SK-N-SH (cell line): Measurements from ENCODE around the gene GPR137.

Experiments
- EP300 ChIP-seq, 2 experiments: IDR thresholded peaks; 2 replicates each; pipeline versions ENCODE4 v1.4.0 to v1.6.1; 2012; ENCODE audit warnings: borderline replicate concordance in 1 of 2, low read depth in 1 of 2, low read length in 1 of 2
- NRF1 ChIP-seq: IDR thresholded peaks from 2 replicates; pipeline ENCODE4 v1.6.1; 2012; ENCODE audit warnings: low read depth, mild to moderate bottlenecking, low read length
- TF ChIP-seq, protein P1 (sequence below): IDR thresholded peaks from 2 replicates; pipeline ENCODE4 v1.4.0; 2012; ENCODE audit warnings: low read depth
- TF ChIP-seq, protein P2 (sequence below): fragments of 200-600 bp; sonication (generic); IDR thresholded peaks from 2 replicates; pipeline ENCODE4 v1.6.1; 2017; ENCODE audit warnings: antibody characterized with exemption, mild to moderate bottlenecking, moderate library complexity
- TF ChIP-seq, protein P3 (sequence below): IDR thresholded peaks from 2 replicates; pipeline ENCODE4 v1.6.1; 2012; ENCODE audit warnings: mild to moderate bottlenecking, low read depth, low read length, moderate library complexity

DNA sequence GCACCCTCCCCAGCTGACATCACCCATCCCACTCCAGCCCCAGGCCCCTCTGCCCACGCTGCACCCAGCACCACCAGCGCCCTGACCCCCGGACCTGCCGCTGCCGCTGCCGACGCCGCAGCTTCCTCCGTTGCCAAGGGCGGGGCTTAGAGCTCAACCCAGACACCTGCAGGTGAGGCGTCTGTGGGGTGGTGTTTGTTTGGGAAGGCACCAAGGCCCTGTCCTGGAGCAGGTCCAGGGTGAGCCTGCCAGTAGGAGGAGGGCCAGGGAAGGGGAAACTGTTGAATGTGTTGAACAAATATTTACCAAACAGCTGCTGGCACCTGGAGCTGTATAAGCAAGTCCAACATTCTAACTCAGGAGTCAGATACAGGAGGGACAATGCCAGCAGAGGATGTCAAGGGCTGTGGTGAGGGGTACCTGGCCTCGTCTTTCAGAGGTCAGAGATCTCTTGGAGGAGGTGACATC, 48.1 kb upstream of the GPR137 start:
- TF ChIP-seq, protein P1, sequence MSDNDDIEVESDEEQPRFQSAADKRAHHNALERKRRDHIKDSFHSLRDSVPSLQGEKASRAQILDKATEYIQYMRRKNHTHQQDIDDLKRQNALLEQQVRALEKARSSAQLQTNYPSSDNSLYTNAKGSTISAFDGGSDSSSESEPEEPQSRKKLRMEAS: no peak
- TF ChIP-seq, protein P2, sequence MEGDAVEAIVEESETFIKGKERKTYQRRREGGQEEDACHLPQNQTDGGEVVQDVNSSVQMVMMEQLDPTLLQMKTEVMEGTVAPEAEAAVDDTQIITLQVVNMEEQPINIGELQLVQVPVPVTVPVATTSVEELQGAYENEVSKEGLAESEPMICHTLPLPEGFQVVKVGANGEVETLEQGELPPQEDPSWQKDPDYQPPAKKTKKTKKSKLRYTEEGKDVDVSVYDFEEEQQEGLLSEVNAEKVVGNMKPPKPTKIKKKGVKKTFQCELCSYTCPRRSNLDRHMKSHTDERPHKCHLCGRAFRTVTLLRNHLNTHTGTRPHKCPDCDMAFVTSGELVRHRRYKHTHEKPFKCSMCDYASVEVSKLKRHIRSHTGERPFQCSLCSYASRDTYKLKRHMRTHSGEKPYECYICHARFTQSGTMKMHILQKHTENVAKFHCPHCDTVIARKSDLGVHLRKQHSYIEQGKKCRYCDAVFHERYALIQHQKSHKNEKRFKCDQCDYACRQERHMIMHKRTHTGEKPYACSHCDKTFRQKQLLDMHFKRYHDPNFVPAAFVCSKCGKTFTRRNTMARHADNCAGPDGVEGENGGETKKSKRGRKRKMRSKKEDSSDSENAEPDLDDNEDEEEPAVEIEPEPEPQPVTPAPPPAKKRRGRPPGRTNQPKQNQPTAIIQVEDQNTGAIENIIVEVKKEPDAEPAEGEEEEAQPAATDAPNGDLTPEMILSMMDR: no peak
- TF ChIP-seq, protein P3, sequence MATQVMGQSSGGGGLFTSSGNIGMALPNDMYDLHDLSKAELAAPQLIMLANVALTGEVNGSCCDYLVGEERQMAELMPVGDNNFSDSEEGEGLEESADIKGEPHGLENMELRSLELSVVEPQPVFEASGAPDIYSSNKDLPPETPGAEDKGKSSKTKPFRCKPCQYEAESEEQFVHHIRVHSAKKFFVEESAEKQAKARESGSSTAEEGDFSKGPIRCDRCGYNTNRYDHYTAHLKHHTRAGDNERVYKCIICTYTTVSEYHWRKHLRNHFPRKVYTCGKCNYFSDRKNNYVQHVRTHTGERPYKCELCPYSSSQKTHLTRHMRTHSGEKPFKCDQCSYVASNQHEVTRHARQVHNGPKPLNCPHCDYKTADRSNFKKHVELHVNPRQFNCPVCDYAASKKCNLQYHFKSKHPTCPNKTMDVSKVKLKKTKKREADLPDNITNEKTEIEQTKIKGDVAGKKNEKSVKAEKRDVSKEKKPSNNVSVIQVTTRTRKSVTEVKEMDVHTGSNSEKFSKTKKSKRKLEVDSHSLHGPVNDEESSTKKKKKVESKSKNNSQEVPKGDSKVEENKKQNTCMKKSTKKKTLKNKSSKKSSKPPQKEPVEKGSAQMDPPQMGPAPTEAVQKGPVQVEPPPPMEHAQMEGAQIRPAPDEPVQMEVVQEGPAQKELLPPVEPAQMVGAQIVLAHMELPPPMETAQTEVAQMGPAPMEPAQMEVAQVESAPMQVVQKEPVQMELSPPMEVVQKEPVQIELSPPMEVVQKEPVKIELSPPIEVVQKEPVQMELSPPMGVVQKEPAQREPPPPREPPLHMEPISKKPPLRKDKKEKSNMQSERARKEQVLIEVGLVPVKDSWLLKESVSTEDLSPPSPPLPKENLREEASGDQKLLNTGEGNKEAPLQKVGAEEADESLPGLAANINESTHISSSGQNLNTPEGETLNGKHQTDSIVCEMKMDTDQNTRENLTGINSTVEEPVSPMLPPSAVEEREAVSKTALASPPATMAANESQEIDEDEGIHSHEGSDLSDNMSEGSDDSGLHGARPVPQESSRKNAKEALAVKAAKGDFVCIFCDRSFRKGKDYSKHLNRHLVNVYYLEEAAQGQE: no peak
- TF ChIP-seq EP300 (IDR thresholded peaks at IDR 0.05; ENCODE audit: borderline replicate concordance in 1 of 2, low read depth in 1 of 2, low read length in 1 of 2) (no peak), NRF1 (no peak)
